PC-3 (cell line): Measurements from ENCODE around the gene DIP2C. TPM values are rescaled to one million over a fixed set of nuclear protein-coding genes. Genes with fewer than 3 reads are reported as not detected.

ENCODE experiments used
- ATAC-seq: fragments of 200-7000 bp; cut with Tn5 transposase; 2 replicates; pipeline ENCODE4 v1.9.1; 2020; ENCODE audit warnings: mild to moderate bottlenecking, moderate library complexity
- BruUV-seq: library from RNA; stranded (reverse); fragments of 400-500 nt; replicated peaks from 2 replicates; lab custom pipeline; 2021; lab: Mats Ljungman, UMichigan
- CTCF ChIA-PET: fragments of 300-600 bp; sonication (Branson Sonifier 250); formaldehyde crosslinking; loops from one replicate; lab custom pipeline; 2022; ENCODE audit warnings: antibody characterized with exemption; lab: Charles Lee
- POLR2A ChIA-PET: fragments of 300-600 bp; sonication (Branson Sonifier 250); formaldehyde crosslinking; loops from one replicate; lab custom pipeline; 2022; ENCODE audit warnings: antibody characterized with exemption; ENCODE audit not compliant: unreplicated experiment; lab: Charles Lee
- DNase-seq: peaks from one replicate; pipeline ENCODE4 v3.0.0-alpha.2; 2015
- H2AFZ ChIP-seq: fragments of 300-600 bp; sonication (generic); 2 replicates; pipeline ENCODE4 v1.6.0; 2016; ENCODE audit warnings: antibody characterized with exemption, low read length
- H3F3A ChIP-seq: fragments of 300-600 bp; sonication (generic); one replicate; pipeline ENCODE4 v1.6.0; 2017; ENCODE audit warnings: antibody characterized with exemption, low read length, control low read depth, mild to moderate bottlenecking; ENCODE audit not compliant: unreplicated experiment
- H3K27ac ChIP-seq: fragments of 300-600 bp; sonication (generic); 2 replicates; pipeline ENCODE4 v1.5.1; 2016; ENCODE audit warnings: mild to moderate bottlenecking, low read length
- H3K27me3 ChIP-seq: fragments of 300-600 bp; sonication (generic); 2 replicates; pipeline ENCODE4 v1.6.1; 2016; ENCODE audit warnings: low read length, mixed read lengths
- H3K36me3 ChIP-seq: fragments of 300-600 bp; sonication (generic); 2 replicates; pipeline ENCODE4 v1.6.1; 2016; ENCODE audit warnings: low read depth, mixed run types, low read length, mixed read lengths
- H3K4me1 ChIP-seq: fragments of 300-600 bp; sonication (generic); 2 replicates; pipeline ENCODE4 v1.5.1; 2016; ENCODE audit warnings: low read length; ENCODE audit not compliant: insufficient read depth
- H3K4me2 ChIP-seq: fragments of 300-600 bp; sonication (generic); 2 replicates; pipeline ENCODE4 v1.6.0; 2016; ENCODE audit warnings: low read length
- H3K4me3 ChIP-seq: fragments of 300-600 bp; sonication (generic); 2 replicates; pipeline ENCODE4 v1.5.1; 2016; ENCODE audit warnings: mild to moderate bottlenecking, low read length, mixed read lengths
- H3K79me2 ChIP-seq: fragments of 300-600 bp; sonication (generic); 2 replicates; pipeline ENCODE4 v1.6.1; 2017; ENCODE audit warnings: low read length, mixed read lengths
- H3K9ac ChIP-seq: fragments of 300-600 bp; sonication (generic); 2 replicates; pipeline ENCODE4 v1.6.0; 2016; ENCODE audit warnings: mild to moderate bottlenecking, low read length
- H3K9me2 ChIP-seq: fragments of 300-600 bp; sonication (generic); replicated peaks from 2 replicates; pipeline ENCODE4 v1.6.1; 2016; ENCODE audit warnings: mixed run types, low read length, mixed read lengths
- H3K9me3 ChIP-seq: fragments of 300-600 bp; sonication (generic); 2 replicates; pipeline ENCODE4 v1.6.1; 2016; ENCODE audit warnings: low read length, mixed read lengths
- H4K20me1 ChIP-seq: fragments of 300-600 bp; sonication (generic); 2 replicates; pipeline ENCODE4 v1.6.1; 2016; ENCODE audit warnings: low read length, mixed read lengths
- CTCF ChIP-seq: fragments of 300-600 bp; sonication (generic); conservative IDR thresholded peaks from 2 replicates; pipeline ENCODE4 v1.5.1; 2017; ENCODE audit warnings: antibody characterized with exemption, low read depth, mild to moderate bottlenecking, low read length
- EZH2 ChIP-seq: fragments of 300-600 bp; sonication (generic); IDR thresholded peaks from one replicate; pipeline ENCODE4 v1.6.1; 2017; ENCODE audit warnings: antibody characterized with exemption, mild to moderate bottlenecking, low read length; ENCODE audit not compliant: unreplicated experiment
- EZH2phosphoT487 ChIP-seq: fragments of 300-600 bp; sonication (generic); IDR thresholded peaks from 2 replicates; pipeline ENCODE4 v1.6.1; 2018; ENCODE audit warnings: mild to moderate bottlenecking, antibody characterized with exemption, low read length, borderline replicate concordance
- intact Hi-C: fragments of 100-400 bp; cut with micrococcal nuclease; formaldehyde crosslinking; loops from 2 replicates; pipeline ENCODE4 v1.9.0; 2023
- total RNA-seq: library from RNA; depleted of rRNA; stranded (reverse); fragments of >200 nt; gene quantifications from 2 replicates; pipeline ENCODE4 v1.2.3, GENCODE V29; 2014

Gene DIP2C
- total RNA-seq, 1 experiment from 2014 or later, result 3.1 TPM

DNA sequence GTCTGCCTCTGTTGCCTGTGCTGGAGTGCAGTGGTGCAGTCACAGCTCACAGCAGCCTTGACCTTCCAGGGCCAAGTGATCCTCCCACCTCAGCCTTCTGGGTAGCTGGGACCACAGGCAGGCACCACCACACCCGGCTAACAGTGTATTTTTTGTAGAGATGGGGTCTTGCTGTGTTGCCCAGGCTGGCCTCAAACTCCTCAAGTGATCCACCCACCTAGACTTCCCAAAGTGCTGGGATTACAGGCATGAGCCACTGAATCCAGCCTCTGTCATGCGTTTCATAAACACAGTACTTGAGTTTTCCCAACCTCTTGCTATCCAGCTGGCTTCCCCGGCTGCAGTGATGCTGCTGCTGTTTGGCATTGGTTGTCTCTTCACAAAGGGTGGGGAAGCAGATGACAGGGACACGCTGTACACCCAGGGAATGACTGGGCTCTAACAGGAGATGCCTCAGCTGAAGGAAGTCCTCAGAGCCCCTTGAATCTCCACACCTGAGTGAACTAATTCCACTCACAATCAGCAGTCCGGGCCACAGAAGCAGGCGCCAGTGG lies 191.5 kb downstream of the DIP2C start:
- Histone ChIP-seq H3K79me2 (no peaks in the 10 kb centered on the region), H3F3A (no peaks in the 10 kb centered on the region), H3K9me2 (no peaks in the 10 kb centered on the region), H3K9ac (no peak overlapping the region), H2AFZ (no peak overlapping the region), H3K4me1 (no peaks in the 10 kb centered on the region), H4K20me1 (no peaks in the 10 kb centered on the region), H3K4me3 (no peak overlapping the region), H3K27me3 (no peaks in the 10 kb centered on the region), H3K27ac (no peak overlapping the region), H3K4me2 (no peak overlapping the region), H3K36me3 (no peaks in the 10 kb centered on the region), H3K9me3 (no peaks in the 10 kb centered on the region)
- ChIA-PET CTCF (no interaction called here), POLR2A (no interaction called here)
- intact Hi-C loops, result no loop called here
- no peak for TF ChIP-seq EZH2
- TF ChIP-seq EZH2phosphoT487, result no peak
- TF ChIP-seq CTCF, result no peak
- DNase-seq (no peak), ATAC-seq (no peak)
- no TSS peak for BruUV-seq

DNA sequence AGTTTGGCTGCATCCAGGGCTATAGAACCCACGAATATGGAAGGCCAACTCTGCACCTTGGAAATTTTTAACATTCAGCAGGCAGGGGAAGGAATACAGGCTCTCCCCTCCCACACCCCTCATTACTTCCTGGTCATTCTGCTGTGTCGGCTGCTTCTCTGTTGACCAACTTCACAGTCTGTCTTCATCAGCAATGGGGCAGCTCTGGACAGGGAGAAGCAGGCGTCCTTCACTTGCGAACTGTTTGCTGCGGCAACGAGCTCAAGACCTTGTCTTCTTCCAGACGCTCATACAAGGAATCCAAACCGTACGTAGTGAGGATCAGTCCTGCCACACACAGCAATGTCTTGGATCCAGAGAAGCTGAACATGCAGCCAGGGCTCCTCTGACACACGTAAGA lies 192.2 kb downstream of the DIP2C start:
- no peaks in the 10 kb centered on the region for H3K27me3 ChIP-seq
- ChIA-PET CTCF (no interaction called here), POLR2A (no interaction called here)
- no TSS peak for BruUV-seq
- H3K9me3 ChIP-seq, result no peaks in the 10 kb centered on the region
- H3K9ac ChIP-seq, result no peak overlapping the region
- H3K4me1 ChIP-seq, result no peaks in the 10 kb centered on the region
- H3K36me3 ChIP-seq, result no peaks in the 10 kb centered on the region
- no peak for ATAC-seq
- intact Hi-C loops, result no loop called here
- no peaks in the 10 kb centered on the region for H3F3A ChIP-seq
- no peak overlapping the region for H2AFZ ChIP-seq
- no peak overlapping the region for H3K27ac ChIP-seq
- TF ChIP-seq EZH2phosphoT487, result no peak
- TF ChIP-seq EZH2, result no peak
- no peak for TF ChIP-seq CTCF
- H3K4me2 ChIP-seq, result no peak overlapping the region
- H3K9me2 ChIP-seq, result no peaks in the 10 kb centered on the region
- DNase-seq, result no peak
- no peak overlapping the region for H3K4me3 ChIP-seq
- H4K20me1 ChIP-seq, result no peaks in the 10 kb centered on the region
- H3K79me2 ChIP-seq, result no peaks in the 10 kb centered on the region

DNA sequence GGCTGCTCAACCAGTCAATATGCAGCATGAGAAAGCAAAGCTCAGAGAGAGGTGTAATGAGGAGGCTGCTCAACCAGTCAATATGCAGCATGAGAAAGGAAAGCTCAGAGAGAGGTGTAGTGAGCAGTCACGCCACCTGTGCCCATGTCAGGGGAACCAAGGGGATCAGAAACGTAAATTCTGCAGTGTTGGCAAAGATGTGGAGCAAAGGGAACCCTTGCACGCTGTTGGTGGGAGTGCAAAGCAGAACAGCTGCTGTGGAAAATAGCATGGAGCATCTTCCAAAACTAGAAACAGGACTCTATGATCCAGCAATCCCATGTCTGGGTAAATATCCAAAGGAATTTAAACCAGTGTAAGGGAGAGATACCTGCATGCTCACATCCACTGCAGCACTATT lies 194.9 kb downstream of the DIP2C start:
- no peaks in the 10 kb centered on the region for H3K79me2 ChIP-seq
- H3K27ac ChIP-seq, result no peak overlapping the region
- no peak for ATAC-seq
- H3K36me3 ChIP-seq, result no peaks in the 10 kb centered on the region
- no peaks in the 10 kb centered on the region for H4K20me1 ChIP-seq
- no peaks in the 10 kb centered on the region for H3K4me1 ChIP-seq
- ChIA-PET POLR2A (no interaction called here), CTCF (no interaction called here)
- H2AFZ ChIP-seq, result no peak overlapping the region
- H3K9me3 ChIP-seq, result no peaks in the 10 kb centered on the region
- no peak for DNase-seq
- no peak for TF ChIP-seq EZH2phosphoT487
- no peak overlapping the region for H3K4me3 ChIP-seq
- no TSS peak for BruUV-seq
- H3K4me2 ChIP-seq, result no peak overlapping the region
- intact Hi-C loops, result no loop called here
- no peaks in the 10 kb centered on the region for H3K27me3 ChIP-seq
- H3K9me2 ChIP-seq, result no peaks in the 10 kb centered on the region
- no peak overlapping the region for H3K9ac ChIP-seq
- no peaks in the 10 kb centered on the region for H3F3A ChIP-seq
